Activated naive CD8-positive, alpha-beta T cell treated with anti-CD3 and anti-CD28 coated beads, Interleukin-2, amount 10 ng/mL, durations not matched to agents 7 days and 5 days (primary cell): ENCODE data around the gene RIPPLY1. TPM values are rescaled to one million over a fixed set of nuclear protein-coding genes. Genes with fewer than 3 reads are reported as not detected.
"Not testable (repeated sequence)": the region's sequence is repeated elsewhere in the genome, so short reads cannot be mapped to it uniquely, and the experiment has no call there.

Experiments
- ATAC-seq: fragments of 150-1000 bp; cut with Tn5 transposase; one replicate; pipeline ENCODE4 v1.10.0; 2021; ENCODE audit warnings: low read depth, moderate library complexity
- POLR2A ChIA-PET: fragments of 350-600 bp; sonication (Branson Sonifier 250); formaldehyde crosslinking; loops from one replicate; lab custom pipeline; 2021; ENCODE audit warnings: antibody characterized with exemption; lab: Charles Lee
- DNase-seq: peaks from one replicate; pipeline ENCODE4 v3.0.0; 2021
- H3K27ac Mint-ChIP-seq: one replicate; pipeline ENCODE4 v1.8.0; 2022; ENCODE audit warnings: mild to moderate bottlenecking, mixed read lengths
- H3K27me3 Mint-ChIP-seq: one replicate; pipeline ENCODE4 v1.8.0; 2022; ENCODE audit warnings: mild to moderate bottlenecking, moderate library complexity, mixed read lengths
- H3K36me3 Mint-ChIP-seq: one replicate; pipeline ENCODE4 v1.8.0; 2021; ENCODE audit warnings: mild to moderate bottlenecking, mixed read lengths
- H3K4me1 Mint-ChIP-seq: one replicate; pipeline ENCODE4 v1.8.0; 2021; ENCODE audit warnings: mixed read lengths
- H3K4me3 Mint-ChIP-seq: one replicate; pipeline ENCODE4 v1.8.0; 2022; ENCODE audit warnings: mild to moderate bottlenecking, moderate library complexity, mixed read lengths
- H3K9me3 Mint-ChIP-seq: one replicate; pipeline ENCODE4 v1.8.0; 2021; ENCODE audit warnings: mixed read lengths
- total RNA-seq, 2 experiments: library from RNA; stranded (reverse); gene quantifications; one replicate each; pipeline ENCODE4 v1.2.3, GENCODE V29; 2021

Gene RIPPLY1
- total RNA-seq, 2 experiments from 2014 or later, result not detected

- Mint-ChIP-seq H3K27me3 (no peaks in the 10 kb centered on the region), H3K4me3 (no peak overlapping the region), H3K27ac (no peak overlapping the region), H3K36me3 (no peaks in the 10 kb centered on the region), H3K9me3 (no peaks in the 10 kb centered on the region), H3K4me1 (no peaks in the 10 kb centered on the region)
- POLR2A ChIA-PET, result no interaction called here
- no peak for ATAC-seq
- DNase-seq, result no peak
Measured at GRCh38 chrX:106901781-106902219, 1.3 kb downstream of the RIPPLY1 start.

DNA sequence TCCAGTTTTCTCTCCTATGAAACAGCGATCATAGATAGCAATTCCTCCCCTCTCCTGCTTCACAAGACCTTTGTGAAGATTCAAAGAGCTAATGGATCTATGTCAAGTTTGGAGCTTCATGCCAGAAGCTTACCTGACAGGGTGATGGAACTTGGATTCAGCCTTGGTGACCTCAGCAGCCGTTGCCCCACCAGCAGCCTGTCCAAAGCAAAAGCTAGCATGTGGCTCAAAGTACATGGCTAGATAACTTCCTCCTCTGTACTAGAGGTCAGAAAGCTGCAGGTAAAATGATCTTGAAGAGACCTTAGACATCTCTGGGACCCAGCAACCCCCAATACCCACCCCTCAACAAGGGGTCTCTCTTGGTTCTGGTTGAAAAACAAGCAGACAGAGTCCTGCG lies 1.8 kb downstream of the RIPPLY1 start:
- H3K27me3 Mint-ChIP-seq, result no peaks in the 10 kb centered on the region
- ATAC-seq (no peak), DNase-seq (no peak)
- POLR2A ChIA-PET, result no interaction called here
- no peak overlapping the region for H3K27ac Mint-ChIP-seq
- no peaks in the 10 kb centered on the region for H3K4me1 Mint-ChIP-seq
- H3K9me3 Mint-ChIP-seq, result no peaks in the 10 kb centered on the region
- no peaks in the 10 kb centered on the region for H3K36me3 Mint-ChIP-seq
- H3K4me3 Mint-ChIP-seq, result no peak overlapping the region

GRCh38 chrX:106899841-106900240 lies 3.3 kb downstream of the RIPPLY1 start:
- Mint-ChIP-seq H3K27ac (no peak overlapping the region), H3K27me3 (no peaks in the 10 kb centered on the region), H3K36me3 (no peaks in the 10 kb centered on the region), H3K9me3 (no peaks in the 10 kb centered on the region), H3K4me1 (no peaks in the 10 kb centered on the region), H3K4me3 (no peak overlapping the region)
- POLR2A ChIA-PET, result no interaction called here
- ATAC-seq, result no peak
- DNase-seq, result no peak

DNA sequence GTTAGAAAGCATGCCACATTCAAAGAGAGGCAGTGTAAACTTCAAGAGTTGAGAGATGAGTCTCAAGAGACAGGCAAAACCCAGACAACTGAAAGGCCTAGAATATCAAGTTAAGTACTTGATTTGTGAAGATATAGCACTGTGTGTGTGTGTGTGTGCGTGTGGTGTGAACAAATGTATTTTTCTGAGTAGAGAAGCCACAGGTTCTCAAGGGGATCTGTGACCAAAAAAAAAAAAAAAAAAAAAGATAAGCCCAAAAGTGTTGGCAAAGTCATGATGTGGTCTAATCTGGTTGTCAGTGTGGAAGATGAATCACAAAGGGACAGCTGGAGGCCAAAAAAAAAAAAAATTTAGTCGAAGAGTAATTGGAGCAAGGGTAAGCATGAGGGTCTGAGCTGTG lies 3.9 kb downstream of the RIPPLY1 start:
- ATAC-seq (no peak), DNase-seq (no peak)
- POLR2A ChIA-PET, result no interaction called here
- Mint-ChIP-seq H3K9me3 (no peaks in the 10 kb centered on the region), H3K4me1 (no peaks in the 10 kb centered on the region), H3K27me3 (no peaks in the 10 kb centered on the region), H3K27ac (no peak overlapping the region), H3K36me3 (no peaks in the 10 kb centered on the region), H3K4me3 (no peak overlapping the region)

GRCh38 chrX:106898462-106898861 lies 4.7 kb downstream of the RIPPLY1 start:
- Mint-ChIP-seq H3K4me3 (no peak overlapping the region), H3K27ac (no peak overlapping the region), H3K9me3 (no peaks in the 10 kb centered on the region), H3K4me1 (no peaks in the 10 kb centered on the region), H3K36me3 (no peaks in the 10 kb centered on the region), H3K27me3 (no peaks in the 10 kb centered on the region)
- DNase-seq (no peak), ATAC-seq (peak; percentile 60)
- POLR2A ChIA-PET, result no interaction called here

DNA sequence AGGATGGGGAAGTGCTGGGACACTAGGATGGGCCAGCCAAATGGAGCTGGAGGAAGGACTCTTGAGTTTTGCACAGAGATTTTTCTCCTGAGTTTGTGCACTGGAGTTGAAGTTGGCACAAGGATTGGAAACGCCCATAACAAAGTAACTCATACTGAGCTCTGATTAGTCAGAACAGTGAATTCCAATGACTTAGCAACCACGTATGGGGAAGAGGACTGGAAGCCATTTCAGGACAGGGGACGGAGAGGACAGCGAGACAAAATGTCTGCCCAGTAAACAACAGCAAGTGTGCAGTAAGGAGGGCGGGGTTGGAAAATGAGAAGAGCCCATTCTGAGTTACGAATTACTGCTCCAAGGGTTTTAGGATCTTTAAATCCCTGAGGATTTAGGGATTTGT lies 5.9 kb downstream of the RIPPLY1 start:
- no peak for DNase-seq
- Mint-ChIP-seq H3K9me3 (no peaks in the 10 kb centered on the region), H3K27ac (no peak overlapping the region), H3K36me3 (no peaks in the 10 kb centered on the region), H3K4me3 (no peak overlapping the region), H3K4me1 (no peaks in the 10 kb centered on the region), H3K27me3 (no peaks in the 10 kb centered on the region)
- no peak for ATAC-seq
- POLR2A ChIA-PET, result no interaction called here

GRCh38 chrX:106894978-106895452 lies 8.1 kb downstream of the RIPPLY1 start:
- H3K27me3 Mint-ChIP-seq, result no peaks in the 10 kb centered on the region
- no peaks in the 10 kb centered on the region for H3K4me1 Mint-ChIP-seq
- H3K9me3 Mint-ChIP-seq, result no peaks in the 10 kb centered on the region
- no peaks in the 10 kb centered on the region for H3K36me3 Mint-ChIP-seq
- DNase-seq, result no peak
- no peak for ATAC-seq
- H3K27ac Mint-ChIP-seq, result no peak overlapping the region
- POLR2A ChIA-PET, result no interaction called here
- no peak overlapping the region for H3K4me3 Mint-ChIP-seq

GRCh38 chrX:106894392-106894909 lies 8.7 kb downstream of the RIPPLY1 start:
- H3K27ac Mint-ChIP-seq, result no peak overlapping the region
- ATAC-seq, result peak; percentile 63
- no peaks in the 10 kb centered on the region for H3K9me3 Mint-ChIP-seq
- DNase-seq, result peak; percentile 31
- H3K27me3 Mint-ChIP-seq, result no peaks in the 10 kb centered on the region
- H3K36me3 Mint-ChIP-seq, result no peaks in the 10 kb centered on the region
- no peak overlapping the region for H3K4me3 Mint-ChIP-seq
- H3K4me1 Mint-ChIP-seq, result no peaks in the 10 kb centered on the region
- POLR2A ChIA-PET, result no interaction called here

GRCh38 chrX:106891762-106892460 lies 11.2 kb downstream of the RIPPLY1 start:
- H3K9me3 Mint-ChIP-seq, result no peaks in the 10 kb centered on the region
- no peaks in the 10 kb centered on the region for H3K4me1 Mint-ChIP-seq
- POLR2A ChIA-PET, result no interaction called here

GRCh38 chrX:106889468-106889867 lies 13.7 kb downstream of the RIPPLY1 start:
- Mint-ChIP-seq H3K4me1 (no peaks in the 10 kb centered on the region), H3K4me3 (no peak overlapping the region), H3K27ac (no peak overlapping the region), H3K27me3 (peaks cover 2% of the 10 kb centered on the region), H3K9me3 (no peaks in the 10 kb centered on the region), H3K36me3 (no peaks in the 10 kb centered on the region)
- ATAC-seq (no peak), DNase-seq (no peak)
- POLR2A ChIA-PET, result no interaction called here

More at GRCh38 chrX:106891762-106892460, 11.2 kb downstream of the RIPPLY1 start:
- no peak for DNase-seq
- Mint-ChIP-seq H3K4me3 (no peak overlapping the region), H3K27me3 (no peaks in the 10 kb centered on the region), H3K27ac (no peak overlapping the region), H3K36me3 (no peaks in the 10 kb centered on the region)
- no peak for ATAC-seq

DNA sequence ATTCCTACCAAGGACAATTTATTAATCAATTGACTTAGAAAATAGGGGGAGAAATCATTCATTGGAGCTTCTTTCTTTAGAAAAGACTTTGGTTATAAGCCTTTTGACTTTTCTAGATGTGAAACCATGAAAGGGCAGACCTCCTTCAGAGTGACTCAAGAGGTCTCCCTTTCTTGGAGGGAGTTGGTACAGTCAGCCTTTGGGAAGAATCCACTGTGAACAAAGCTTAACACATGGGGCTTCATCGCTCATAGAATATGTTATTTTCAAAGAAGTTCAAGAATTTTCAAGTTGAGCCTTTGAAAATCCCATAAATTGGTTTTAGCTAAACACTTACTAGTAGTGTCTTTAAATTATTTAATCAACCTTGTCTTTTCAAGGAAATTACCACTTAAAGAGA lies 28.0 kb downstream of the RIPPLY1 start:
- Mint-ChIP-seq H3K4me3 (no peak overlapping the region), H3K4me1 (no peaks in the 10 kb centered on the region), H3K27ac (no peak overlapping the region), H3K36me3 (no peaks in the 10 kb centered on the region), H3K27me3 (peaks cover 4% of the 10 kb centered on the region), H3K9me3 (no peaks in the 10 kb centered on the region)
- ATAC-seq, result no peak
- POLR2A ChIA-PET, result no interaction called here
- DNase-seq, result no peak

- Mint-ChIP-seq H3K4me3 (no peak overlapping the region), H3K4me1 (no peaks in the 10 kb centered on the region), H3K27me3 (peaks cover 4% of the 10 kb centered on the region), H3K36me3 (no peaks in the 10 kb centered on the region), H3K9me3 (no peaks in the 10 kb centered on the region), H3K27ac (no peak overlapping the region)
- DNase-seq (no peak), ATAC-seq (no peak)
- POLR2A ChIA-PET, result no interaction called here
Measured at GRCh38 chrX:106874075-106874474, 29.1 kb downstream of the RIPPLY1 start.

GRCh38 chrX:106872796-106873195 lies 30.3 kb downstream of the RIPPLY1 start:
- H3K9me3 Mint-ChIP-seq, result not testable (repeated sequence)

DNA sequence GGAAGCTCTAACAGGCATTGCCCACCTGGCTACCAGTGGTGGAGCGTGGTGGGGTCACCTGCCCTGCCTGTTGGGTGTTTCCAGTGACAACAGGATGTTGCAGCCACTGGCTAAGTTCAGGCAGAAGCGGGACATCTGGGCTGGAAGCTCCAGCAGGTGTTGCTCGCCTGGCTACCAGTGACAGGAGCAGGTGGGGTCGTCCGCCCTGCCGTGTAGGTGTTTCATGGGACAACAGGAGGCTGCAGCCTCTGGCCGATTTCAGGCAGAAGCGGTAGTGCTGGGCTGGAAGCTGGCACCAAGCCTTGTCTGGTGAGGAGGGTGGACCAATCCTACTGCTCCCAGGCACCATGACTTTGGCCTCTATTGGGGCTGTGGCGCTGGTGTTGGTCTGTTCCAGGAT lies 39.4 kb downstream of the RIPPLY1 start:
- no peaks in the 10 kb centered on the region for H3K36me3 Mint-ChIP-seq
- H3K4me3 Mint-ChIP-seq, result no peak overlapping the region
- ATAC-seq (no peak), DNase-seq (no peak)
- H3K27ac Mint-ChIP-seq, result no peak overlapping the region
- POLR2A ChIA-PET, result no interaction called here
- H3K27me3 Mint-ChIP-seq, result peaks cover 2% of the 10 kb centered on the region
- peaks cover 1% of the 10 kb centered on the region for H3K9me3 Mint-ChIP-seq
- H3K4me1 Mint-ChIP-seq, result no peaks in the 10 kb centered on the region

More at GRCh38 chrX:106872796-106873195, 30.3 kb downstream of the RIPPLY1 start:
- H3K36me3 Mint-ChIP-seq, DNase-seq, H3K27ac Mint-ChIP-seq, H3K4me3 Mint-ChIP-seq, H3K4me1 Mint-ChIP-seq, H3K27me3 Mint-ChIP-seq, POLR2A ChIA-PET, ATAC-seq: not testable (repeated sequence)
